ENCODE measurements around the gene ZNF750.

DNA sequence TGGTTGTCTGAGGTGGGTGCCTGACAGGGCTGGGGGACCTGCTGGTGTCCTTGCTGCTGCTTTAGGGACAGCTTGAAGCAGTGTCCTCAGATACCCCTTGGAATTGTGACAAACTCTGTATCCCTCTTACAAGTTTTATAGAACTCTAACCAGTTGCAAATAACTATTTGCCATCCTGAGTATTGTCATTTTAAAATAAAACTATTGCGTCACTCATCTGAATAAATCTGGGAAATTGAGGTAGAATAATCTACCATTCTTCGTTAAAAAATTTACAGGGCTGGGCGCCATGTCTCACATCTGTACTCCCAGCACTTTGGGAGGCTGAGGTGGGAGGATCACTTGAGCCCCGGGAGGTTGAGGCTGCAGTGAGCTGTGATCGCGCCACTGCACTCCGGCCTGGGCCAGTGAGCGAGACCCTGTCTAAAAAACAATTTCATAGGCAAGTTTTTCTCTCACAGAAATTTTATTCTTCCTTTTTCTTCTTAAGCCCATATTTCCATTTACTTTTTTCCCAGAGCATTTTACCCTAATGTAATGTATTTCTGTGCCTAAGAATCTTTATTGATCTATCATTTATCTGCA lies 14.2 kb downstream of the ZNF750 start:
- TF ChIP-seq, protein P1, sequence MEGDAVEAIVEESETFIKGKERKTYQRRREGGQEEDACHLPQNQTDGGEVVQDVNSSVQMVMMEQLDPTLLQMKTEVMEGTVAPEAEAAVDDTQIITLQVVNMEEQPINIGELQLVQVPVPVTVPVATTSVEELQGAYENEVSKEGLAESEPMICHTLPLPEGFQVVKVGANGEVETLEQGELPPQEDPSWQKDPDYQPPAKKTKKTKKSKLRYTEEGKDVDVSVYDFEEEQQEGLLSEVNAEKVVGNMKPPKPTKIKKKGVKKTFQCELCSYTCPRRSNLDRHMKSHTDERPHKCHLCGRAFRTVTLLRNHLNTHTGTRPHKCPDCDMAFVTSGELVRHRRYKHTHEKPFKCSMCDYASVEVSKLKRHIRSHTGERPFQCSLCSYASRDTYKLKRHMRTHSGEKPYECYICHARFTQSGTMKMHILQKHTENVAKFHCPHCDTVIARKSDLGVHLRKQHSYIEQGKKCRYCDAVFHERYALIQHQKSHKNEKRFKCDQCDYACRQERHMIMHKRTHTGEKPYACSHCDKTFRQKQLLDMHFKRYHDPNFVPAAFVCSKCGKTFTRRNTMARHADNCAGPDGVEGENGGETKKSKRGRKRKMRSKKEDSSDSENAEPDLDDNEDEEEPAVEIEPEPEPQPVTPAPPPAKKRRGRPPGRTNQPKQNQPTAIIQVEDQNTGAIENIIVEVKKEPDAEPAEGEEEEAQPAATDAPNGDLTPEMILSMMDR (IDR thresholded peaks at IDR 0.05), result no peak
- no peak for TF ChIP-seq EZH2phosphoT487 (IDR thresholded peaks at IDR 0.05)

All from neural progenitor cell (in vitro differentiated cells).